GM12872 (cell line): Measurements from ENCODE around the gene DGCR2.

ENCODE experiments used
- TF ChIP-seq, protein P1 (sequence below): IDR thresholded peaks from 3 replicates; pipeline ENCODE4 v1.5.1; 2011; ENCODE audit warnings: low read depth, mild to moderate bottlenecking, low read length, moderate library complexity; ENCODE audit not compliant: insufficient read depth

DGCR2 gene, protein sequence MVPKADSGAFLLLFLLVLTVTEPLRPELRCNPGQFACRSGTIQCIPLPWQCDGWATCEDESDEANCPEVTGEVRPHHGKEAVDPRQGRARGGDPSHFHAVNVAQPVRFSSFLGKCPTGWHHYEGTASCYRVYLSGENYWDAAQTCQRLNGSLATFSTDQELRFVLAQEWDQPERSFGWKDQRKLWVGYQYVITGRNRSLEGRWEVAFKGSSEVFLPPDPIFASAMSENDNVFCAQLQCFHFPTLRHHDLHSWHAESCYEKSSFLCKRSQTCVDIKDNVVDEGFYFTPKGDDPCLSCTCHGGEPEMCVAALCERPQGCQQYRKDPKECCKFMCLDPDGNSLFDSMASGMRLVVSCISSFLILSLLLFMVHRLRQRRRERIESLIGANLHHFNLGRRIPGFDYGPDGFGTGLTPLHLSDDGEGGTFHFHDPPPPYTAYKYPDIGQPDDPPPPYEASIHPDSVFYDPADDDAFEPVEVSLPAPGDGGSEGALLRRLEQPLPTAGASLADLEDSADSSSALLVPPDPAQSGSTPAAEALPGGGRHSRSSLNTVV

DNA sequence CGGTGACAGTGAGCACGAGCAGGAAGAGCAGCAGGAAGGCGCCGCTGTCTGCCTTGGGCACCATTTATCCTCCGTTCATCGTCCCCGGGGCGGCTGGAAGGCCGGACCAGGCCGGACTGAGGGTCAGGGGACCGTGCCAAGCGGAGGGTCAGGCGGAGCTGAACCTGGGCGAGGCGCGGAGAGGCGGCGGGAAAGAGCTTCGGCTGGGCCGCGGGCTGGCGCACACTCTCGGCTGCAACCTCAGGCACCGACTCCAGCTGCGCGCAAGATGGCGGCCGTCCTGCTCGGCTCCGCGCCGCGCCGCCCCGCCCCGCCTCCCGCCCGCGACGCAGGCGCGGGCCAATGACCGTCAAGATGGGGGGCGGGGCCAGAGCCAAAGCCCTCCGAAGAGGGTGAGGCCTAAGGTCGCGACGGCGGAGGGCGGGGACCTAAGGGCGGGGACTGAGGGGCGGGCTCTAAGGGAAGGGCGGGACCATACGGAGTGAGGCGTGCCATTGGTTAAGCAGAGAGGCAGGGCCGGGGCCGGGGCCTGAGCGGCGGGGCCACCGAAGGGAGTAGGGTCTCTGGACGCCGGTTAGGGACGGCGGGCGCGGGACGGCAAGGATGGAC, at the start of gene DGCR2:
TSS of gene DGCR2 (minus strand) at position 270 of the 609 bp plus-strand sequence. CDS start at position 64, 206 bp downstream.
- TF ChIP-seq, protein P1, sequence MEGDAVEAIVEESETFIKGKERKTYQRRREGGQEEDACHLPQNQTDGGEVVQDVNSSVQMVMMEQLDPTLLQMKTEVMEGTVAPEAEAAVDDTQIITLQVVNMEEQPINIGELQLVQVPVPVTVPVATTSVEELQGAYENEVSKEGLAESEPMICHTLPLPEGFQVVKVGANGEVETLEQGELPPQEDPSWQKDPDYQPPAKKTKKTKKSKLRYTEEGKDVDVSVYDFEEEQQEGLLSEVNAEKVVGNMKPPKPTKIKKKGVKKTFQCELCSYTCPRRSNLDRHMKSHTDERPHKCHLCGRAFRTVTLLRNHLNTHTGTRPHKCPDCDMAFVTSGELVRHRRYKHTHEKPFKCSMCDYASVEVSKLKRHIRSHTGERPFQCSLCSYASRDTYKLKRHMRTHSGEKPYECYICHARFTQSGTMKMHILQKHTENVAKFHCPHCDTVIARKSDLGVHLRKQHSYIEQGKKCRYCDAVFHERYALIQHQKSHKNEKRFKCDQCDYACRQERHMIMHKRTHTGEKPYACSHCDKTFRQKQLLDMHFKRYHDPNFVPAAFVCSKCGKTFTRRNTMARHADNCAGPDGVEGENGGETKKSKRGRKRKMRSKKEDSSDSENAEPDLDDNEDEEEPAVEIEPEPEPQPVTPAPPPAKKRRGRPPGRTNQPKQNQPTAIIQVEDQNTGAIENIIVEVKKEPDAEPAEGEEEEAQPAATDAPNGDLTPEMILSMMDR, result no peak

DNA sequence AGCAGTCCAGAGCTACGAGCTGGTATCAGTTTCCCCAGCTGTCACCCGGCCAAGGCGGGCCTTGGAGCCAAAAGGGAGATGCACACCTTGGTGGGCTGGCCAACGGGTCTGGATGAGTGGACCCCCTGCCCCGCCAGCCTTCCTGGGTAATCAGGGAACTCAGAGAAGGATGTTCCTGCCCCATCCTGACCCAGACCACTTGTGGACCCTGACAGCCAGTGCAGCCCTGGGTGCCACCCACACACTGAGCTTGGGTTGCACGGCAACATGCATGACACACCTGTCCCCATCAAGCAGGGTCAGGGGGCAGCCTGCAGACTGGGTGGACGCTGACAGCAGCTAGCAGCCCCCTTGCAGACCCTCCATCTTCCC, 47.7 kb upstream of the DGCR2 start:
- TF ChIP-seq, protein P1, result no peak

DNA sequence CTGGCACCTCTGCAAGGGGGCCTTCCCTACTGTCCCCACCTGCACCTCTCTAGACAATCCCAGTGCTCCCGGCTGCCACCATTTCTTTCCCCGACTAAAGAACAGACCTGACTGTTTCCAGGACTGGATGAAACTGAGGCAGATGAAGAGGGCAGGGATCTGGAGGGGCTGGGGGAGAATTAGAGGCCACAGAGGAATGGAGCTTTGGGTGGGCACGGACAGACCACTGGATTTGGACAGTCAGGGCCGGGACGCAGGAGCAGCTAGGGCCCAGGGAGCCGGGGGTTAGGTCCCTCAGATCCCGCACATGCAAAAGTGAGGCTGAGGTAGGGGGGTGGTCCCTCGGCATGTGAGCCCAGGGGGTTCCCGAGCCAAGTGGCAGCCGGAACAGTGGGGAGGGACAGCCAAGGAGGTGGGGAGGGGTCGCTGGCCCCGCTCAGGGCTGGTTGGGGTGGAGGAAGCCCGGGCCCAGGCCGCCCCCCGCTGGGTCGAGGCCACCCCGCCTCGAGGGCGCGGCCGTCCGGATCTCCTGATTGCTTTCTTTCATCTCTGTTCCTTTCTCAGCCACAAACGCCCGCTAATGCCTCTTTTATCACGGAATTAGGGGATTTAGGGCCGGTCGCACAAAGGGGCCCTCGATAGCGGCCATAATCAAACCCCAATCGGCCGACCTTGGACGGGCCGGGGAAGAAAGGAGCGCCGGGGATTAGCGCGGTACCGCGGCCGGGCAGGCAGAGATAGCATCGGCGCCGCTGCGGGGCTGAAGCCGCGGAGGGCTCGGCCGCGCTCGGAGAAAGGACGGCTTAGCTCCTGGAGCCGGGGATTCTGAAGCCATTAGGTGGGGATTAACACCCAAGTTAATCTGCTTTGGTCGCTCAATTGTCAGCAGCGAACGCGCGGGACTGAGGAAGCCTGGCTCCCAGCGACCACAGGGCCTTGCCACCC, 47.1 kb upstream of the DGCR2 start:
- TF ChIP-seq, protein P1, result no peak

DNA sequence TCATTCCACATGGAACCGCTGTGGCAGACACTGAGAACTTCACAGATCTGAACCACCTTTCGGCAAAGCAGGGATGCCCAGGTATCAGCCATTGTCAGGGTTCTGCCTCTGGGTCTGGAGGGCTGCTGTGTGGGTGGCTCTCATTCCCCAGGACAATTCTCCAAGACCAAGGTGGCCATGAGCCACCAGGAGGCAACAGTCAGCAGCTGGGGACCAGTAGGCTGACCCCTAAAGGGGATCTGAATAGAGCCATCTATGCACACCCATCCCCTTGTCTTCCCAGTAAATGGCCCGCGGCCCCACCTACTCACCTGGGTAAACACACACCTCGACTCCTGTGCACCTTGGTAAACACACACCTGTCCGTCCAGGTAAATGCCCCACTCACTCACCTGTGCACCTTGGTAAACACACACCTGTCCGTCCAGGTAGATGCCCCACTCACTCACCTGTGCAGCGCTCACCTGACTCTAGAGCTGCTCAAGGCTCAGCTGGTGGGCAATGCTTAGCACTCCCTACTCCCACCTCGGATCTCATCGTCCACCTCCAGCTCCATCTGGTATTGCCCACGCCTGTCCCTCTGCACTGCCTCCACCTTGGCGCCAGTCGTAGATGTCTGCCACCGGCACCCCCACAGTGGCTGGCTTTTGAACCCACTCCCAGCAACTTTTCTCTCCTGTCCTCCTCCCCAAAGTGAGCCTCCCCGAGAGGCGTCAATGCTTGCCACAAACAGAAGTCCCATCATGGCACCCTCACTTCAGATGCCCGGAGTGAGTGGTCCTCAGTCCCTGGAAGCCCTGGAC, 46.1 kb upstream of the DGCR2 start:
- TF ChIP-seq, protein P1, result 0 out of 3 replicates have a peak, but pooled peaks have one; percentile 13

DNA sequence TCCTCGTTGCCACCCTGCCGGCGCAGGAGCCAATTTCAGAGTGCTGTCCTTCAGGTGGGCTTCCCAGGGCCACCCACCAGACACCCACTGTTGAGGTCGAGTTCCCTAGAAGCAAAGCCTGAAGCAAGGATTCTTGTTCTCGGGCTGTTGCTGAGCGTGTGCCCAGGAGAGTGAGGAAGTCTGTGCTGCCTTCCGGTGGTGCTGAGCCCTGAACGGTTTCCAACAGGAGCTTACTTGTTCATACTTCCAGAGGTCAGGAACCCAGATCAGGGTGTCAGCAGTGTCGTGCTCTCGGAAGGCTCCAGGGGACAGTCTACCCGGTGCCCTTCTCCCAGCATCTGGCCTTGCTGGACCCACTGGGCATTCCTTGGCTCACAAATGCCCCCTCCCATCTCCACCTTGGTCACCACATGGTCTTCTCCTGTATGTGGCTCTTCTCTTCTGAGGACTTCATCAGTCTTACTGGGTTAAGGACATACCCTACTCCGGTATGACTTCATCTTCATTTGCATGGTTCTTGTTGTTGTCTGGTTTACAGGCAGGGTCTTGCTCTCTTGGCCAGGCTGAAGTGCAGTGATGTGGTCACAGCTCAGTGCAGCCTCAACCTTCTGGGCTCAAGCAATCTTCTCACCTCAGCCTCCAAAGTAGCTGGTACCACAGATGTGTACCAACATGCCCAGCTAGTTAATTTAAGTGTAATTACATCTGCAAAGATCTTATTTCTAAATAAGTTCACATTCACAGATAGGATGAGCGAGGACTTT, 45.1 kb upstream of the DGCR2 start:
- TF ChIP-seq, protein P1, result no peak

- TF ChIP-seq, protein P1, result no peak
These were observed 44.2 kb upstream of the DGCR2 start for GRCh38 chr22:19166421-19166820.
